IMR-90 (cell line): ENCODE measurements around the gene DOK3. TPM values are rescaled to one million over a fixed set of nuclear protein-coding genes. Genes with fewer than 3 reads are reported as not detected.

Experiments
- ATAC-seq: fragments of 200-7000 bp; cut with Tn5 transposase; 2 replicates; pipeline ENCODE4 v1.9.1; 2020; ENCODE audit warnings: low read depth, mild to moderate bottlenecking, moderate library complexity
- BruUV-seq: library from RNA; stranded (reverse); fragments of 400-500 nt; replicated peaks from 2 replicates; lab custom pipeline; 2021; lab: Mats Ljungman, UMichigan
- CTCF ChIA-PET: fragments of 300-600 bp; formaldehyde crosslinking; extraction: SDS; loops from one replicate; lab custom pipeline; 2021; ENCODE audit warnings: antibody characterized with exemption; lab: Yijun Ruan, JAX
- POLR2A ChIA-PET: fragments of 300-600 bp; sonication (Branson Sonifier 250); formaldehyde crosslinking; loops from one replicate; lab custom pipeline; 2022; ENCODE audit warnings: antibody characterized with exemption; ENCODE audit not compliant: unreplicated experiment; lab: Charles Lee
- DNase-seq: peaks from one replicate; pipeline ENCODE4 v3.0.0; 2013
- H2AFZ ChIP-seq: replicated peaks from 2 replicates; pipeline ENCODE3; 2013; ENCODE audit warnings: low read length, mild to moderate bottlenecking; ENCODE audit not compliant: poor library complexity
- H2AK5ac ChIP-seq: 2 replicates; pipeline ENCODE4 v1.6.1; 2013; ENCODE audit warnings: low read depth, low read length, inconsistent platforms
- H2AK9ac ChIP-seq: replicated peaks from 2 replicates; pipeline ENCODE3; 2013; ENCODE audit warnings: mild to moderate bottlenecking, low read depth, low read length, moderate library complexity; ENCODE audit not compliant: poor library complexity
- H2BK120ac ChIP-seq: 2 replicates; pipeline ENCODE4 v1.6.1; 2013; ENCODE audit warnings: low read depth, low read length, inconsistent platforms
- H2BK15ac ChIP-seq: 3 replicates; pipeline ENCODE4 v1.6.1; 2013; ENCODE audit warnings: low read depth, low read length, inconsistent platforms
- H2BK20ac ChIP-seq: 2 replicates; pipeline ENCODE4 v1.6.1; 2013; ENCODE audit warnings: low read depth, mild to moderate bottlenecking, inconsistent platforms, low read length, moderate library complexity
- H2BK5ac ChIP-seq: 2 replicates; pipeline ENCODE4 v1.6.1; 2013; ENCODE audit warnings: mild to moderate bottlenecking, low read depth, low read length, inconsistent platforms; ENCODE audit not compliant: poor library complexity, severe bottlenecking
- H3K14ac ChIP-seq: replicated peaks from 2 replicates; pipeline ENCODE4 v1.6.1; 2013; ENCODE audit warnings: low read depth, low read length, inconsistent platforms
- H3K18ac ChIP-seq: 2 replicates; pipeline ENCODE4 v1.6.1; 2013; ENCODE audit warnings: low read depth, low read length, control low read depth
- H3K23ac ChIP-seq: 2 replicates; pipeline ENCODE4 v1.6.1; 2013; ENCODE audit warnings: low read depth, low read length, inconsistent platforms
- H3K27ac ChIP-seq: 2 replicates; pipeline ENCODE4 v1.5.1; 2013; ENCODE audit warnings: mild to moderate bottlenecking, control low read depth, low read length; ENCODE audit not compliant: insufficient read depth
- H3K27me3 ChIP-seq: 2 replicates; pipeline ENCODE4 v1.6.1; 2013; ENCODE audit warnings: low read length; ENCODE audit not compliant: control insufficient read depth, insufficient read depth
- H3K36me3 ChIP-seq: 2 replicates; pipeline ENCODE4 v1.6.1; 2013; ENCODE audit warnings: low read length, mixed read lengths; ENCODE audit not compliant: control insufficient read depth, insufficient read depth
- H3K4ac ChIP-seq: 2 replicates; pipeline ENCODE4 v1.6.1; 2013; ENCODE audit warnings: low read depth, low read length, inconsistent platforms
- H3K4me1 ChIP-seq: 2 replicates; pipeline ENCODE4 v1.6.1; 2013; ENCODE audit warnings: low read length, mixed read lengths; ENCODE audit not compliant: control insufficient read depth, insufficient read depth
- H3K4me2 ChIP-seq: 2 replicates; pipeline ENCODE4 v1.6.1; 2013; ENCODE audit warnings: low read depth, mild to moderate bottlenecking, control low read depth, low read length, moderate library complexity
- H3K4me3 ChIP-seq: 2 replicates; pipeline ENCODE4 v1.5.1; 2013; ENCODE audit warnings: low read depth, mild to moderate bottlenecking, control low read depth, low read length, moderate library complexity; ENCODE audit not compliant: insufficient read depth
- H3K56ac ChIP-seq: 2 replicates; pipeline ENCODE4 v1.6.1; 2013; ENCODE audit warnings: low read length, inconsistent platforms; ENCODE audit not compliant: insufficient read depth; ENCODE audit errors: extremely low read depth
- H3K79me1 ChIP-seq, 2 experiments: 2 replicates each; pipeline ENCODE4 v1.6.1; 2013; ENCODE audit warnings: low read length in 2 of 2, inconsistent platforms in 1 of 2, low read depth in 1 of 2
- H3K9ac ChIP-seq: 2 replicates; pipeline ENCODE4 v1.6.1; 2013; ENCODE audit warnings: low read depth, low read length, control low read depth
- H3K9me1 ChIP-seq: 2 replicates; pipeline ENCODE4 v1.6.1; 2013; ENCODE audit warnings: low read length, inconsistent platforms; ENCODE audit not compliant: insufficient read depth
- H3K9me3 ChIP-seq: 2 replicates; pipeline ENCODE4 v1.6.1; 2013; ENCODE audit warnings: low read length; ENCODE audit not compliant: control insufficient read depth, insufficient read depth
- H4K20me1 ChIP-seq: 2 replicates; pipeline ENCODE4 v1.6.1; 2013; ENCODE audit warnings: low read length, inconsistent platforms; ENCODE audit not compliant: insufficient read depth
- H4K5ac ChIP-seq: 2 replicates; pipeline ENCODE4 v1.6.1; 2013; ENCODE audit warnings: mild to moderate bottlenecking, low read depth, low read length, control low read depth
- H4K8ac ChIP-seq, 2 experiments: 2 replicates each; pipeline ENCODE4 v1.6.1; 2013; ENCODE audit warnings: low read depth in 2 of 2, low read length in 2 of 2, control low read depth in 1 of 2, inconsistent platforms in 1 of 2
- H4K91ac ChIP-seq: 2 replicates; pipeline ENCODE4 v1.6.1; 2013; ENCODE audit warnings: low read depth, low read length, inconsistent platforms; ENCODE audit not compliant: insufficient read depth
- FOS ChIP-seq: fragments of 150-350 bp; IDR thresholded peaks from 2 replicates; pipeline ENCODE4 v1.6.1; 2016; ENCODE audit warnings: low read depth, low read length
- USF2 ChIP-seq: fragments of 150-350 bp; IDR thresholded peaks from 2 replicates; pipeline ENCODE4 v1.6.1; 2017; ENCODE audit warnings: mild to moderate bottlenecking, antibody characterized with exemption, low read length, low read depth
- WGBS, 2 experiments: methylation state at CpG; one replicate each; pipeline versions ENCODE4 v1.1.5 to v1.1.7; 2013; ENCODE audit warnings: missing lambda C conversion rate in 2 of 2; ENCODE audit not compliant: insufficient read length in 1 of 2; ENCODE audit errors: extremely low coverage in 2 of 2; 5-methylcytosine and 5-hydroxymethylcytosine counted together
- dilution Hi-C: fragments of 300-500 bp; cut with HindIII; formaldehyde crosslinking; loops from one replicate; pipeline ENCODE4 v1.14.3; 2018; ENCODE audit warnings: low sequenced_read_pairs; ENCODE audit not compliant: unreplicated experiment
- in situ Hi-C: fragments of 300-500 bp; cut with MboI; formaldehyde crosslinking; loops from 3 replicates; pipeline ENCODE4 v1.14.3; 2019; ENCODE audit warnings: low sequenced_read_pairs, inconsistent platforms, mixed read lengths
- intact Hi-C: fragments of 100-400 bp; cut with micrococcal nuclease; formaldehyde crosslinking; loops from 2 replicates; pipeline ENCODE4 v1.10.0; 2022
- polyA plus RNA-seq, 3 experiments: library from polyadenylated mRNA; depleted of rRNA; stranded (reverse); fragments of >200 nt; gene quantifications; 2 replicates each; pipeline ENCODE4 v1.2.3, GENCODE V29; 2012; ENCODE audit warnings: low replicate concordance in 1 of 3
- total RNA-seq: library from RNA; depleted of rRNA; stranded (reverse); fragments of >200 nt; gene quantifications from 2 replicates; pipeline ENCODE4 v1.2.3, GENCODE V29; 2012
- TF ChIP-seq, protein P1 (sequence below): conservative IDR thresholded peaks from 2 replicates; pipeline ENCODE4 v1.5.1; 2012; ENCODE audit warnings: mild to moderate bottlenecking, low read depth, low read length, improper control_type of control experiment

DOK3 gene
- total and polyA plus RNA-seq, 2 of the 4 experiments (the other 2 are of a cell fraction) = 0.54 to 3.9 TPM

- no TSS peak for BruUV-seq
- H2AFZ ChIP-seq = no peak overlapping the region
- H3K27me3 ChIP-seq = no peaks in the 10 kb centered on the region
- no peak overlapping the region for H2BK20ac ChIP-seq
- no peak overlapping the region for H3K23ac ChIP-seq
- no peak overlapping the region for H3K18ac ChIP-seq
- TF ChIP-seq, protein P1, sequence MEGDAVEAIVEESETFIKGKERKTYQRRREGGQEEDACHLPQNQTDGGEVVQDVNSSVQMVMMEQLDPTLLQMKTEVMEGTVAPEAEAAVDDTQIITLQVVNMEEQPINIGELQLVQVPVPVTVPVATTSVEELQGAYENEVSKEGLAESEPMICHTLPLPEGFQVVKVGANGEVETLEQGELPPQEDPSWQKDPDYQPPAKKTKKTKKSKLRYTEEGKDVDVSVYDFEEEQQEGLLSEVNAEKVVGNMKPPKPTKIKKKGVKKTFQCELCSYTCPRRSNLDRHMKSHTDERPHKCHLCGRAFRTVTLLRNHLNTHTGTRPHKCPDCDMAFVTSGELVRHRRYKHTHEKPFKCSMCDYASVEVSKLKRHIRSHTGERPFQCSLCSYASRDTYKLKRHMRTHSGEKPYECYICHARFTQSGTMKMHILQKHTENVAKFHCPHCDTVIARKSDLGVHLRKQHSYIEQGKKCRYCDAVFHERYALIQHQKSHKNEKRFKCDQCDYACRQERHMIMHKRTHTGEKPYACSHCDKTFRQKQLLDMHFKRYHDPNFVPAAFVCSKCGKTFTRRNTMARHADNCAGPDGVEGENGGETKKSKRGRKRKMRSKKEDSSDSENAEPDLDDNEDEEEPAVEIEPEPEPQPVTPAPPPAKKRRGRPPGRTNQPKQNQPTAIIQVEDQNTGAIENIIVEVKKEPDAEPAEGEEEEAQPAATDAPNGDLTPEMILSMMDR = no peak
- TF ChIP-seq FOS (no peak), USF2 (no peak)
- intact Hi-C loops (no loop called here), in situ Hi-C loops (no loop called here), dilution Hi-C loops (no loop called here)
- CTCF ChIA-PET = interaction anchor here (1.0 kb wide), 1 partner anchor 10 kb away, joined by 4 read pairs; no protein-coding TSS in a partner anchor
- no peaks in the 10 kb centered on the region for H3K9me3 ChIP-seq
- H4K20me1 ChIP-seq = no peaks in the 10 kb centered on the region; the same call in 1 of the 2 replicates
- H3K9ac ChIP-seq = no peak overlapping the region
- H3K27ac ChIP-seq = no peak overlapping the region
- no peak overlapping the region for H2BK5ac ChIP-seq
- no peak overlapping the region for H2BK15ac ChIP-seq
- H3K56ac ChIP-seq = no peak overlapping the region
- H3K79me1 ChIP-seq = peaks cover 22 to 24% of the 10 kb centered on the region in 2 experiments; a peak in 3 of 4 replicates
- H4K91ac ChIP-seq = no peak overlapping the region
- POLR2A ChIA-PET = no interaction called here
- H3K4me2 ChIP-seq = no peak overlapping the region
- no peak overlapping the region for H2BK120ac ChIP-seq
- H3K36me3 ChIP-seq = peaks cover 59% of the 10 kb centered on the region
- 98% methylated on average over 5 of the region's 5 CpGs; no CpG with 5 or more reads in 1 of the 2 experiments for WGBS, 2 experiments
- no peak overlapping the region for H2AK9ac ChIP-seq
- DNase-seq = no peak
- H4K8ac ChIP-seq = no peak overlapping the region
- H4K5ac ChIP-seq = no peak overlapping the region
- no peak for ATAC-seq
- peaks cover 7% of the 10 kb centered on the region for H3K4me1 ChIP-seq
- H3K4ac ChIP-seq = no peak overlapping the region
- no peak overlapping the region for H3K4me3 ChIP-seq
- H3K14ac ChIP-seq = no peak overlapping the region
- H3K9me1 ChIP-seq = no peaks in the 10 kb centered on the region
- H2AK5ac ChIP-seq = no peak overlapping the region
Observed at GRCh38 chr5:177511181-177511580, 1.6 kb upstream of the DOK3 start.
